GM23338 (cell line): ENCODE results near the gene AGAP1. TPM values are rescaled to one million over a fixed set of nuclear protein-coding genes. Genes with fewer than 3 reads are reported as not detected.

Source experiments
- ATAC-seq: fragments of 200-7000 bp; cut with Tn5 transposase; 3 replicates; pipeline ENCODE4 v1.9.1; 2020
- DNase-seq: peaks from one replicate; pipeline ENCODE4 v3.0.0-alpha.2; 2015; ENCODE audit warnings: low spot score
- H2AFZ ChIP-seq: fragments of 200-600 bp; sonication (generic); 2 replicates; pipeline ENCODE4 v1.8.0; 2016; ENCODE audit warnings: antibody characterized with exemption, mild to moderate bottlenecking, moderate library complexity
- H3F3A ChIP-seq: fragments of 200-600 bp; sonication (generic); replicated peaks from 2 replicates; pipeline ENCODE4 v1.8.0; 2017; ENCODE audit warnings: antibody characterized with exemption, mixed run types, low read depth
- H3K27ac ChIP-seq: fragments of 200-600 bp; sonication (generic); 2 replicates; pipeline ENCODE4 v1.6.1; 2016; ENCODE audit warnings: low read depth
- H3K27me3 ChIP-seq: fragments of 200-600 bp; sonication (generic); 2 replicates; pipeline ENCODE4 v1.8.0; 2016; ENCODE audit warnings: mild to moderate bottlenecking, mixed run types, moderate library complexity; ENCODE audit not compliant: insufficient read depth
- H3K36me3 ChIP-seq: fragments of 200-600 bp; sonication (generic); 2 replicates; pipeline ENCODE4 v1.8.0; 2016; ENCODE audit warnings: mild to moderate bottlenecking; ENCODE audit not compliant: insufficient read depth
- H3K4me1 ChIP-seq: fragments of 200-600 bp; sonication (generic); 2 replicates; pipeline ENCODE4 v1.8.0; 2016; ENCODE audit warnings: mild to moderate bottlenecking, moderate library complexity; ENCODE audit not compliant: insufficient read depth
- H3K4me2 ChIP-seq: fragments of 200-600 bp; sonication (generic); 2 replicates; pipeline ENCODE4 v1.7.1; 2017; ENCODE audit warnings: mixed run types
- H3K4me3 ChIP-seq: fragments of 200-600 bp; sonication (generic); 2 replicates; pipeline ENCODE4 v1.6.1; 2016; ENCODE audit warnings: mixed run types
- H3K79me2 ChIP-seq: fragments of 200-600 bp; sonication (generic); replicated peaks from 2 replicates; pipeline ENCODE4 v1.8.0; 2017; ENCODE audit warnings: mild to moderate bottlenecking; ENCODE audit not compliant: insufficient read depth
- H3K9me2 ChIP-seq: fragments of 200-600 bp; sonication (generic); 2 replicates; pipeline ENCODE4 v1.8.0; 2017; ENCODE audit not compliant: insufficient read depth
- H4K20me1 ChIP-seq: fragments of 200-600 bp; sonication (generic); replicated peaks from 2 replicates; pipeline ENCODE4 v1.8.0; 2017; ENCODE audit warnings: mild to moderate bottlenecking; ENCODE audit not compliant: insufficient read depth
- H3K27ac Mint-ChIP-seq: 2 replicates; pipeline ENCODE4 v1.8.0; 2020; ENCODE audit warnings: inconsistent platforms, mild to moderate bottlenecking, moderate library complexity, mixed read lengths
- H3K27me3 Mint-ChIP-seq: 3 replicates; pipeline ENCODE4 v1.8.0; 2022; ENCODE audit warnings: low read depth, mild to moderate bottlenecking, moderate library complexity, mixed read lengths, inconsistent platforms; ENCODE audit not compliant: insufficient read depth, poor library complexity
- H3K36me3 Mint-ChIP-seq: 3 replicates; pipeline ENCODE4 v1.8.0; 2021; ENCODE audit warnings: low read depth, mild to moderate bottlenecking, inconsistent platforms, moderate library complexity, mixed read lengths
- H3K4me1 Mint-ChIP-seq: 3 replicates; pipeline ENCODE4 v1.8.0; 2020; ENCODE audit warnings: mild to moderate bottlenecking, inconsistent platforms, mixed read lengths
- H3K4me3 Mint-ChIP-seq: 3 replicates; pipeline ENCODE4 v1.8.0; 2021; ENCODE audit warnings: moderate library complexity, mild to moderate bottlenecking, inconsistent platforms, mixed read lengths
- H3K9me3 Mint-ChIP-seq: 3 replicates; pipeline ENCODE4 v1.8.0; 2020; ENCODE audit warnings: moderate library complexity, mild to moderate bottlenecking, inconsistent platforms, mixed read lengths
- CREB1 ChIP-seq: fragments of 250-450 bp; sonication (Bioruptor Pico); IDR thresholded peaks from 2 replicates; pipeline ENCODE4 v1.5.0; 2020; ENCODE audit warnings: low read depth, mild to moderate bottlenecking, moderate library complexity
- EZH2 ChIP-seq: fragments of 200-600 bp; sonication (generic); IDR thresholded peaks from one replicate; pipeline ENCODE4 v1.8.0; 2017; ENCODE audit warnings: antibody characterized with exemption, mild to moderate bottlenecking, low read depth; ENCODE audit not compliant: unreplicated experiment
- EZH2phosphoT487 ChIP-seq: fragments of 200-600 bp; sonication (generic); IDR thresholded peaks from one replicate; pipeline ENCODE4 v1.8.1; 2018; ENCODE audit warnings: antibody characterized with exemption; ENCODE audit not compliant: unreplicated experiment
- JUNB ChIP-seq: IDR thresholded peaks from one replicate; pipeline ENCODE4 v1.6.1; 2016; ENCODE audit warnings: antibody characterized with exemption; ENCODE audit not compliant: unreplicated experiment
- NANOG ChIP-seq: IDR thresholded peaks from 2 replicates; pipeline ENCODE4 v1.6.1; 2016; ENCODE audit warnings: antibody characterized with exemption, borderline replicate concordance
- POLR2AphosphoS5 ChIP-seq: IDR thresholded peaks from 2 replicates; pipeline ENCODE4 v1.6.1; 2016; ENCODE audit warnings: antibody characterized with exemption, low read depth
- STAT1 ChIP-seq: IDR thresholded peaks from one replicate; pipeline ENCODE4 v1.6.1; 2016; ENCODE audit warnings: antibody characterized with exemption; ENCODE audit not compliant: unreplicated experiment
- ZNF114 ChIP-seq: fragments of 250-450 bp; sonication (Bioruptor Pico); IDR thresholded peaks from 2 replicates; pipeline ENCODE4 v1.5.0; 2020; ENCODE audit warnings: mild to moderate bottlenecking, moderate library complexity
- ZNF331 ChIP-seq: fragments of 250-450 bp; sonication (Bioruptor Pico); IDR thresholded peaks from 2 replicates; pipeline ENCODE4 v1.5.0; 2020; ENCODE audit warnings: low read depth, mild to moderate bottlenecking, moderate library complexity
- polyA plus RNA-seq: library from polyadenylated mRNA; unstranded; fragments of >200 nt; fragmentation: Nextera tagmentation; extraction: Ambion mirVana; gene quantifications from 2 replicates; pipeline ENCODE4 v1.2.1, GENCODE V29; 2016
- total RNA-seq: library from RNA; depleted of rRNA; stranded (reverse); fragments of >200 nt; shearing (Covaris generic); gene quantifications from 2 replicates; pipeline ENCODE4 v1.2.3, GENCODE V29; 2014
- TF ChIP-seq, protein P1 (sequence below), 2 experiments: fragments of 200-600 bp in 1 of 2; sonication (generic) in 1 of 2; conservative IDR thresholded peaks; 2 replicates each; pipeline versions ENCODE4 v1.5.1 to v1.6.1; 2016 to 2017; ENCODE audit warnings: antibody characterized with exemption in 2 of 2, low read depth in 2 of 2, mild to moderate bottlenecking in 2 of 2, moderate library complexity in 1 of 2
- TF ChIP-seq, protein P2 (sequence below): IDR thresholded peaks from one replicate; pipeline ENCODE4 v1.6.1; 2018; ENCODE audit warnings: antibody characterized with exemption; ENCODE audit not compliant: unreplicated experiment

Gene AGAP1
- total and polyA plus RNA-seq, 2 experiments from 2014 or later = 13.3 to 27.9 TPM

GRCh38 chr2:235610696-235611257 is 116.9 kb downstream of the AGAP1 start:
- Histone ChIP-seq H4K20me1 (peaks cover 16% of the 10 kb centered on the region), H3K79me2 (peaks cover 94% of the 10 kb centered on the region), H3K4me3 (no peak overlapping the region), H3F3A (no peaks in the 10 kb centered on the region), H3K4me2 (no peak overlapping the region), H3K9me2 (no peaks in the 10 kb centered on the region), H3K27ac (no peak overlapping the region), H3K4me1 (no peaks in the 10 kb centered on the region; the same call in none of the 2 replicates), H3K27me3 (no peaks in the 10 kb centered on the region), H2AFZ (no peak overlapping the region), H3K36me3 (no peaks in the 10 kb centered on the region)
- Mint-ChIP-seq H3K36me3 (no peaks in the 10 kb centered on the region), H3K4me1 (peaks cover 53% of the 10 kb centered on the region), H3K27ac (peak overlapping the region; percentile 29; the same call in 1 of the 2 replicates), H3K9me3 (no peaks in the 10 kb centered on the region), H3K27me3 (peaks cover 5% of the 10 kb centered on the region), H3K4me3 (no peak overlapping the region)
- TF ChIP-seq ZNF114 (no peak), EZH2phosphoT487 (no peak), STAT1 (no peak), NANOG (no peak), JUNB (no peak), ZNF331 (CRISPR knock-in tag) (no peak), CREB1 (CRISPR knock-in tag) (no peak)
- TF ChIP-seq, protein P1, sequence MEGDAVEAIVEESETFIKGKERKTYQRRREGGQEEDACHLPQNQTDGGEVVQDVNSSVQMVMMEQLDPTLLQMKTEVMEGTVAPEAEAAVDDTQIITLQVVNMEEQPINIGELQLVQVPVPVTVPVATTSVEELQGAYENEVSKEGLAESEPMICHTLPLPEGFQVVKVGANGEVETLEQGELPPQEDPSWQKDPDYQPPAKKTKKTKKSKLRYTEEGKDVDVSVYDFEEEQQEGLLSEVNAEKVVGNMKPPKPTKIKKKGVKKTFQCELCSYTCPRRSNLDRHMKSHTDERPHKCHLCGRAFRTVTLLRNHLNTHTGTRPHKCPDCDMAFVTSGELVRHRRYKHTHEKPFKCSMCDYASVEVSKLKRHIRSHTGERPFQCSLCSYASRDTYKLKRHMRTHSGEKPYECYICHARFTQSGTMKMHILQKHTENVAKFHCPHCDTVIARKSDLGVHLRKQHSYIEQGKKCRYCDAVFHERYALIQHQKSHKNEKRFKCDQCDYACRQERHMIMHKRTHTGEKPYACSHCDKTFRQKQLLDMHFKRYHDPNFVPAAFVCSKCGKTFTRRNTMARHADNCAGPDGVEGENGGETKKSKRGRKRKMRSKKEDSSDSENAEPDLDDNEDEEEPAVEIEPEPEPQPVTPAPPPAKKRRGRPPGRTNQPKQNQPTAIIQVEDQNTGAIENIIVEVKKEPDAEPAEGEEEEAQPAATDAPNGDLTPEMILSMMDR (conservative IDR thresholded peaks at IDR 0.05; ENCODE audit: low read depth in 2 of 2) = no peak
- ATAC-seq = no peak
- DNase-seq = no peak

- DNase-seq (no peak), ATAC-seq (no peak)
- H3F3A ChIP-seq = no peaks in the 10 kb centered on the region
- H2AFZ ChIP-seq = no peak overlapping the region
- no peak overlapping the region for H3K4me3 ChIP-seq
- no peak overlapping the region for H3K27ac ChIP-seq
- H3K4me2 ChIP-seq = no peak overlapping the region
- no peaks in the 10 kb centered on the region; the same call in none of the 2 replicates for H3K4me1 ChIP-seq
- H3K36me3 ChIP-seq = no peaks in the 10 kb centered on the region
- H3K9me2 ChIP-seq = no peaks in the 10 kb centered on the region
- TF ChIP-seq, protein P1 (conservative IDR thresholded peaks at IDR 0.05; ENCODE audit: low read depth in 2 of 2) = no peak
- no peak for TF ChIP-seq POLR2AphosphoS5
- TF ChIP-seq EZH2 = no peak
- no peak for TF ChIP-seq JUNB
- TF ChIP-seq ZNF331 (CRISPR knock-in tag) = no peak
- TF ChIP-seq, protein P2, sequence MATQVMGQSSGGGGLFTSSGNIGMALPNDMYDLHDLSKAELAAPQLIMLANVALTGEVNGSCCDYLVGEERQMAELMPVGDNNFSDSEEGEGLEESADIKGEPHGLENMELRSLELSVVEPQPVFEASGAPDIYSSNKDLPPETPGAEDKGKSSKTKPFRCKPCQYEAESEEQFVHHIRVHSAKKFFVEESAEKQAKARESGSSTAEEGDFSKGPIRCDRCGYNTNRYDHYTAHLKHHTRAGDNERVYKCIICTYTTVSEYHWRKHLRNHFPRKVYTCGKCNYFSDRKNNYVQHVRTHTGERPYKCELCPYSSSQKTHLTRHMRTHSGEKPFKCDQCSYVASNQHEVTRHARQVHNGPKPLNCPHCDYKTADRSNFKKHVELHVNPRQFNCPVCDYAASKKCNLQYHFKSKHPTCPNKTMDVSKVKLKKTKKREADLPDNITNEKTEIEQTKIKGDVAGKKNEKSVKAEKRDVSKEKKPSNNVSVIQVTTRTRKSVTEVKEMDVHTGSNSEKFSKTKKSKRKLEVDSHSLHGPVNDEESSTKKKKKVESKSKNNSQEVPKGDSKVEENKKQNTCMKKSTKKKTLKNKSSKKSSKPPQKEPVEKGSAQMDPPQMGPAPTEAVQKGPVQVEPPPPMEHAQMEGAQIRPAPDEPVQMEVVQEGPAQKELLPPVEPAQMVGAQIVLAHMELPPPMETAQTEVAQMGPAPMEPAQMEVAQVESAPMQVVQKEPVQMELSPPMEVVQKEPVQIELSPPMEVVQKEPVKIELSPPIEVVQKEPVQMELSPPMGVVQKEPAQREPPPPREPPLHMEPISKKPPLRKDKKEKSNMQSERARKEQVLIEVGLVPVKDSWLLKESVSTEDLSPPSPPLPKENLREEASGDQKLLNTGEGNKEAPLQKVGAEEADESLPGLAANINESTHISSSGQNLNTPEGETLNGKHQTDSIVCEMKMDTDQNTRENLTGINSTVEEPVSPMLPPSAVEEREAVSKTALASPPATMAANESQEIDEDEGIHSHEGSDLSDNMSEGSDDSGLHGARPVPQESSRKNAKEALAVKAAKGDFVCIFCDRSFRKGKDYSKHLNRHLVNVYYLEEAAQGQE = no peak
- H3K36me3 Mint-ChIP-seq = no peaks in the 10 kb centered on the region
- H3K27ac Mint-ChIP-seq = no peak overlapping the region
- no peaks in the 10 kb centered on the region for H3K9me3 Mint-ChIP-seq
- no peaks in the 10 kb centered on the region for H3K27me3 ChIP-seq
- H3K79me2 ChIP-seq = peaks cover 97% of the 10 kb centered on the region
- H3K4me1 Mint-ChIP-seq = peaks cover 48% of the 10 kb centered on the region
- peaks cover 16% of the 10 kb centered on the region for H4K20me1 ChIP-seq
- no peak overlapping the region for H3K4me3 Mint-ChIP-seq
- H3K27me3 Mint-ChIP-seq = peaks cover 5% of the 10 kb centered on the region
These were observed 117.5 kb downstream of the AGAP1 start for GRCh38 chr2:235611349-235611748.
